ENCODE results near the gene CFAP61. TPM values are rescaled to one million over a fixed set of nuclear protein-coding genes. Genes with fewer than 3 reads are reported as not detected.

The CFAP61 gene
- total and polyA plus RNA-seq, 2 experiments from 2014 or later: 0.21 TPM; not detected in 1

DNA sequence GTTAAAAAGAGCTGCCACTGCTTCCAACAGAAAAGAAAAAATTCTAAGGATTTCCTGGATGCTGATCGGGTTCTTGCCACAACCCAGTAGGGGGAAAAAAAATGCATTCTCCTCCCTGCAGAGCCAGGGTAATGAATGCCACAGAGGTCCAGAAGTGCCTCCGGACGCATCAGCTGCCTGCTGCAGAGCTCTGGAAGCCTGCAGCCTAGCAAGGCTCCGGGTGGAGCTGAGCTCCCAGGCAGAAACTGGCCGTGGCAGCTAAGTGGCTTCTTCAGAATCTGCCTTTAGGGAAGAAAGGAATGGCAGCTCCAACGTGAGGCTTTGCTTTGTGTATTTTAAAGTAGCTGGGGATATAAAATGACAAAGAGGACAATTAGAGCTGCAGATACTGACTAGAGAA, 155.0 kb downstream of the CFAP61 start:
- Histone ChIP-seq H3K27me3 (ENCODE audit: insufficient read depth) (no peaks in the 10 kb centered on the region), H3K79me2 (replicated peaks; ENCODE audit: insufficient read depth) (no peaks in the 10 kb centered on the region), H3K4me2 (peak overlapping the region; percentile 64), H3K36me3 (ENCODE audit: insufficient read depth) (no peaks in the 10 kb centered on the region), H3K4me1 (ENCODE audit: insufficient read depth) (peaks cover 18% of the 10 kb centered on the region), H3F3A (replicated peaks; ENCODE audit: low read depth) (no peaks in the 10 kb centered on the region), H3K4me3 (no peak overlapping the region; the same call in 1 of the 2 replicates), H3K9me2 (ENCODE audit: insufficient read depth) (no peaks in the 10 kb centered on the region), H2AFZ (peak overlapping the region; percentile 83), H4K20me1 (replicated peaks; ENCODE audit: insufficient read depth) (no peaks in the 10 kb centered on the region), H3K27ac (ENCODE audit: low read depth) (0 out of 2 replicates have a peak overlapping the region, but pooled peaks have one; percentile 74)
- Mint-ChIP-seq H3K27ac (peak overlapping the region; percentile 49; the same call in 1 of the 2 replicates), H3K4me3 (no peak overlapping the region), H3K9me3 (no peaks in the 10 kb centered on the region), H3K36me3 (ENCODE audit: low read depth) (no peaks in the 10 kb centered on the region), H3K4me1 (peaks cover 46% of the 10 kb centered on the region), H3K27me3 (ENCODE audit: insufficient read depth, low read depth, poor library complexity) (peaks cover 1% of the 10 kb centered on the region)
- TF ChIP-seq STAT1 (IDR thresholded peaks at IDR 0.05; ENCODE audit: unreplicated experiment) (no peak), POLR2AphosphoS5 (IDR thresholded peaks at IDR 0.05; ENCODE audit: low read depth) (no peak), ZNF331 (CRISPR knock-in tag; IDR thresholded peaks at IDR 0.05; ENCODE audit: low read depth) (no peak), JUNB (IDR thresholded peaks at IDR 0.05; ENCODE audit: unreplicated experiment) (no peak), EZH2phosphoT487 (IDR thresholded peaks at IDR 0.05; ENCODE audit: unreplicated experiment) (no peak), CREB1 (CRISPR knock-in tag; IDR thresholded peaks at IDR 0.05; ENCODE audit: low read depth) (no peak), NANOG (IDR thresholded peaks at IDR 0.05; ENCODE audit: borderline replicate concordance) (no peak), EZH2 (IDR thresholded peaks at IDR 0.05; ENCODE audit: low read depth, unreplicated experiment) (no peak), ZNF114 (CRISPR knock-in tag; IDR thresholded peaks at IDR 0.05) (no peak)
- TF ChIP-seq, protein P1, sequence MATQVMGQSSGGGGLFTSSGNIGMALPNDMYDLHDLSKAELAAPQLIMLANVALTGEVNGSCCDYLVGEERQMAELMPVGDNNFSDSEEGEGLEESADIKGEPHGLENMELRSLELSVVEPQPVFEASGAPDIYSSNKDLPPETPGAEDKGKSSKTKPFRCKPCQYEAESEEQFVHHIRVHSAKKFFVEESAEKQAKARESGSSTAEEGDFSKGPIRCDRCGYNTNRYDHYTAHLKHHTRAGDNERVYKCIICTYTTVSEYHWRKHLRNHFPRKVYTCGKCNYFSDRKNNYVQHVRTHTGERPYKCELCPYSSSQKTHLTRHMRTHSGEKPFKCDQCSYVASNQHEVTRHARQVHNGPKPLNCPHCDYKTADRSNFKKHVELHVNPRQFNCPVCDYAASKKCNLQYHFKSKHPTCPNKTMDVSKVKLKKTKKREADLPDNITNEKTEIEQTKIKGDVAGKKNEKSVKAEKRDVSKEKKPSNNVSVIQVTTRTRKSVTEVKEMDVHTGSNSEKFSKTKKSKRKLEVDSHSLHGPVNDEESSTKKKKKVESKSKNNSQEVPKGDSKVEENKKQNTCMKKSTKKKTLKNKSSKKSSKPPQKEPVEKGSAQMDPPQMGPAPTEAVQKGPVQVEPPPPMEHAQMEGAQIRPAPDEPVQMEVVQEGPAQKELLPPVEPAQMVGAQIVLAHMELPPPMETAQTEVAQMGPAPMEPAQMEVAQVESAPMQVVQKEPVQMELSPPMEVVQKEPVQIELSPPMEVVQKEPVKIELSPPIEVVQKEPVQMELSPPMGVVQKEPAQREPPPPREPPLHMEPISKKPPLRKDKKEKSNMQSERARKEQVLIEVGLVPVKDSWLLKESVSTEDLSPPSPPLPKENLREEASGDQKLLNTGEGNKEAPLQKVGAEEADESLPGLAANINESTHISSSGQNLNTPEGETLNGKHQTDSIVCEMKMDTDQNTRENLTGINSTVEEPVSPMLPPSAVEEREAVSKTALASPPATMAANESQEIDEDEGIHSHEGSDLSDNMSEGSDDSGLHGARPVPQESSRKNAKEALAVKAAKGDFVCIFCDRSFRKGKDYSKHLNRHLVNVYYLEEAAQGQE (IDR thresholded peaks at IDR 0.05; ENCODE audit: unreplicated experiment): no peak
- TF ChIP-seq, protein P2, sequence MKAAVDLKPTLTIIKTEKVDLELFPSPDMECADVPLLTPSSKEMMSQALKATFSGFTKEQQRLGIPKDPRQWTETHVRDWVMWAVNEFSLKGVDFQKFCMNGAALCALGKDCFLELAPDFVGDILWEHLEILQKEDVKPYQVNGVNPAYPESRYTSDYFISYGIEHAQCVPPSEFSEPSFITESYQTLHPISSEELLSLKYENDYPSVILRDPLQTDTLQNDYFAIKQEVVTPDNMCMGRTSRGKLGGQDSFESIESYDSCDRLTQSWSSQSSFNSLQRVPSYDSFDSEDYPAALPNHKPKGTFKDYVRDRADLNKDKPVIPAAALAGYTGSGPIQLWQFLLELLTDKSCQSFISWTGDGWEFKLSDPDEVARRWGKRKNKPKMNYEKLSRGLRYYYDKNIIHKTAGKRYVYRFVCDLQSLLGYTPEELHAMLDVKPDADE (IDR thresholded peaks at IDR 0.05): no peak
- TF ChIP-seq, protein P3, sequence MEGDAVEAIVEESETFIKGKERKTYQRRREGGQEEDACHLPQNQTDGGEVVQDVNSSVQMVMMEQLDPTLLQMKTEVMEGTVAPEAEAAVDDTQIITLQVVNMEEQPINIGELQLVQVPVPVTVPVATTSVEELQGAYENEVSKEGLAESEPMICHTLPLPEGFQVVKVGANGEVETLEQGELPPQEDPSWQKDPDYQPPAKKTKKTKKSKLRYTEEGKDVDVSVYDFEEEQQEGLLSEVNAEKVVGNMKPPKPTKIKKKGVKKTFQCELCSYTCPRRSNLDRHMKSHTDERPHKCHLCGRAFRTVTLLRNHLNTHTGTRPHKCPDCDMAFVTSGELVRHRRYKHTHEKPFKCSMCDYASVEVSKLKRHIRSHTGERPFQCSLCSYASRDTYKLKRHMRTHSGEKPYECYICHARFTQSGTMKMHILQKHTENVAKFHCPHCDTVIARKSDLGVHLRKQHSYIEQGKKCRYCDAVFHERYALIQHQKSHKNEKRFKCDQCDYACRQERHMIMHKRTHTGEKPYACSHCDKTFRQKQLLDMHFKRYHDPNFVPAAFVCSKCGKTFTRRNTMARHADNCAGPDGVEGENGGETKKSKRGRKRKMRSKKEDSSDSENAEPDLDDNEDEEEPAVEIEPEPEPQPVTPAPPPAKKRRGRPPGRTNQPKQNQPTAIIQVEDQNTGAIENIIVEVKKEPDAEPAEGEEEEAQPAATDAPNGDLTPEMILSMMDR (conservative IDR thresholded peaks at IDR 0.05; ENCODE audit: low read depth in 2 of 2): no peak
- TF ChIP-seq, protein P4, sequence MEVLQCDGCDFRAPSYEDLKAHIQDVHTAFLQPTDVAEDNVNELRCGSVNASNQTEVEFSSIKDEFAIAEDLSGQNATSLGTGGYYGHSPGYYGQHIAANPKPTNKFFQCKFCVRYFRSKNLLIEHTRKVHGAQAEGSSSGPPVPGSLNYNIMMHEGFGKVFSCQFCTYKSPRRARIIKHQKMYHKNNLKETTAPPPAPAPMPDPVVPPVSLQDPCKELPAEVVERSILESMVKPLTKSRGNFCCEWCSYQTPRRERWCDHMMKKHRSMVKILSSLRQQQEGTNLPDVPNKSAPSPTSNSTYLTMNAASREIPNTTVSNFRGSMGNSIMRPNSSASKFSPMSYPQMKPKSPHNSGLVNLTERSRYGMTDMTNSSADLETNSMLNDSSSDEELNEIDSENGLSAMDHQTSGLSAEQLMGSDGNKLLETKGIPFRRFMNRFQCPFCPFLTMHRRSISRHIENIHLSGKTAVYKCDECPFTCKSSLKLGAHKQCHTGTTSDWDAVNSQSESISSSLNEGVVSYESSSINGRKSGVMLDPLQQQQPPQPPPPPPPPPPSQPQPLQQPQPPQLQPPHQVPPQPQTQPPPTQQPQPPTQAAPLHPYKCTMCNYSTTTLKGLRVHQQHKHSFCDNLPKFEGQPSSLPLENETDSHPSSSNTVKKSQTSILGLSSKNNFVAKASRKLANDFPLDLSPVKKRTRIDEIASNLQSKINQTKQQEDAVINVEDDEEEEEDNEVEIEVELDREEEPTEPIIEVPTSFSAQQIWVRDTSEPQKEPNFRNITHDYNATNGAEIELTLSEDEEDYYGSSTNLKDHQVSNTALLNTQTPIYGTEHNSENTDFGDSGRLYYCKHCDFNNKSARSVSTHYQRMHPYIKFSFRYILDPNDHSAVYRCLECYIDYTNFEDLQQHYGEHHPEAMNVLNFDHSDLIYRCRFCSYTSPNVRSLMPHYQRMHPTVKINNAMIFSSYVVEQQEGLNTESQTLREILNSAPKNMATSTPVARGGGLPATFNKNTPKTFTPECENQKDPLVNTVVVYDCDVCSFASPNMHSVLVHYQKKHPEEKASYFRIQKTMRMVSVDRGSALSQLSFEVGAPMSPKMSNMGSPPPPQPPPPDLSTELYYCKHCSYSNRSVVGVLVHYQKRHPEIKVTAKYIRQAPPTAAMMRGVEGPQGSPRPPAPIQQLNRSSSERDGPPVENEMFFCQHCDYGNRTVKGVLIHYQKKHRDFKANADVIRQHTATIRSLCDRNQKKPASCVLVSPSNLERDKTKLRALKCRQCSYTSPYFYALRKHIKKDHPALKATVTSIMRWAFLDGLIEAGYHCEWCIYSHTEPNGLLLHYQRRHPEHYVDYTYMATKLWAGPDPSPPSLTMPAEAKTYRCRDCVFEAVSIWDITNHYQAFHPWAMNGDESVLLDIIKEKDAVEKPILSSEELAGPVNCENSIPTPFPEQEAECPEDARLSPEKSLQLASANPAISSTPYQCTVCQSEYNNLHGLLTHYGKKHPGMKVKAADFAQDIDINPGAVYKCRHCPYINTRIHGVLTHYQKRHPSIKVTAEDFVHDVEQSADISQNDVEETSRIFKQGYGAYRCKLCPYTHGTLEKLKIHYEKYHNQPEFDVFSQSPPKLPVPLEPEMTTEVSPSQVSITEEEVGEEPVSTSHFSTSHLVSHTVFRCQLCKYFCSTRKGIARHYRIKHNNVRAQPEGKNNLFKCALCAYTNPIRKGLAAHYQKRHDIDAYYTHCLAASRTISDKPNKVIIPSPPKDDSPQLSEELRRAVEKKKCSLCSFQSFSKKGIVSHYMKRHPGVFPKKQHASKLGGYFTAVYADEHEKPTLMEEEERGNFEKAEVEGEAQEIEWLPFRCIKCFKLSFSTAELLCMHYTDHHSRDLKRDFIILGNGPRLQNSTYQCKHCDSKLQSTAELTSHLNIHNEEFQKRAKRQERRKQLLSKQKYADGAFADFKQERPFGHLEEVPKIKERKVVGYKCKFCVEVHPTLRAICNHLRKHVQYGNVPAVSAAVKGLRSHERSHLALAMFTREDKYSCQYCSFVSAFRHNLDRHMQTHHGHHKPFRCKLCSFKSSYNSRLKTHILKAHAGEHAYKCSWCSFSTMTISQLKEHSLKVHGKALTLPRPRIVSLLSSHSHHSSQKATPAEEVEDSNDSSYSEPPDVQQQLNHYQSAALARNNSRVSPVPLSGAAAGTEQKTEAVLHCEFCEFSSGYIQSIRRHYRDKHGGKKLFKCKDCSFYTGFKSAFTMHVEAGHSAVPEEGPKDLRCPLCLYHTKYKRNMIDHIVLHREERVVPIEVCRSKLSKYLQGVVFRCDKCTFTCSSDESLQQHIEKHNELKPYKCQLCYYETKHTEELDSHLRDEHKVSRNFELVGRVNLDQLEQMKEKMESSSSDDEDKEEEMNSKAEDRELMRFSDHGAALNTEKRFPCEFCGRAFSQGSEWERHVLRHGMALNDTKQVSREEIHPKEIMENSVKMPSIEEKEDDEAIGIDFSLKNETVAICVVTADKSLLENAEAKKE (CRISPR knock-in tag; IDR thresholded peaks at IDR 0.05): no peak
- peak; percentile 93 for ATAC-seq
- peak; percentile 49 for DNase-seq (ENCODE audit: low spot score)

Measured in GM23338 (cell line).